ENCODE data around the gene PKMYT1. TPM values are rescaled to one million over a fixed set of nuclear protein-coding genes. Genes with fewer than 3 reads are reported as not detected.

PKMYT1 gene
- total RNA-seq, 1 donor from 2014 or later: 4.6 TPM

- H3K27ac ChIP-seq: no peak overlapping the region
- H3K4me1 Mint-ChIP-seq: peaks cover 18% of the 10 kb centered on the region
Observed at GRCh38 chr16:2985893-2986355, 5.7 kb upstream of the PKMYT1 start.

GRCh38 chr16:2985462-2985861 is 5.2 kb upstream of the PKMYT1 start:
- Histone ChIP-seq H3F3A (ENCODE audit: low read depth) (peaks cover 38% of the 10 kb centered on the region), H3K4me3 (no peak overlapping the region), H3K79me2 (ENCODE audit: low read depth) (no peaks in the 10 kb centered on the region), H3K27ac (no peak overlapping the region), H3K9ac (no peak overlapping the region), H3K27me3 (peaks cover 7% of the 10 kb centered on the region), H3K4me2 (no peak overlapping the region), H4K20me1 (ENCODE audit: low read depth) (no peaks in the 10 kb centered on the region), H3K36me3 (no peaks in the 10 kb centered on the region), H3K4me1 (peaks cover 25% of the 10 kb centered on the region), H2AFZ (replicated peaks) (no peak overlapping the region), H3K9me3 (ENCODE audit: low read depth) (no peaks in the 10 kb centered on the region)
- no peaks in the 10 kb centered on the region for H3K36me3 Mint-ChIP-seq
- DNase-seq (ENCODE audit: low spot score): no peak
- H3K4me1 Mint-ChIP-seq: peaks cover 20% of the 10 kb centered on the region
- no peak overlapping the region for H3K4me3 Mint-ChIP-seq
- H3K27ac Mint-ChIP-seq: no peak overlapping the region
- no peaks in the 10 kb centered on the region for H3K9me3 Mint-ChIP-seq
- peaks cover 6% of the 10 kb centered on the region for H3K27me3 Mint-ChIP-seq (ENCODE audit: insufficient read depth, low read depth)
- no peak for TF ChIP-seq EZH2phosphoT487 (IDR thresholded peaks at IDR 0.05)

More at GRCh38 chr16:2985893-2986355, 5.7 kb upstream of the PKMYT1 start:
- Mint-ChIP-seq H3K27ac (no peak overlapping the region), H3K4me3 (no peak overlapping the region), H3K9me3 (no peaks in the 10 kb centered on the region), H3K27me3 (ENCODE audit: insufficient read depth, low read depth) (peaks cover 6% of the 10 kb centered on the region), H3K36me3 (no peaks in the 10 kb centered on the region)
- H4K20me1 ChIP-seq (ENCODE audit: low read depth): no peaks in the 10 kb centered on the region
- peaks cover 33% of the 10 kb centered on the region for H3F3A ChIP-seq (ENCODE audit: low read depth)
- TF ChIP-seq EZH2 (IDR thresholded peaks at IDR 0.05) (no peak), EZH2phosphoT487 (IDR thresholded peaks at IDR 0.05) (no peak), CTCF (IDR thresholded peaks at IDR 0.05) (no peak)
- no peak overlapping the region for H2AFZ ChIP-seq (replicated peaks)
- peaks cover 22% of the 10 kb centered on the region for H3K4me1 ChIP-seq
- H3K9me3 ChIP-seq (ENCODE audit: low read depth): no peaks in the 10 kb centered on the region
- no peaks in the 10 kb centered on the region for H3K79me2 ChIP-seq (ENCODE audit: low read depth)
- no peak overlapping the region for H3K4me2 ChIP-seq
- no peaks in the 10 kb centered on the region for H3K36me3 ChIP-seq
- no peak overlapping the region for H3K9ac ChIP-seq
- H3K27me3 ChIP-seq: peaks cover 7% of the 10 kb centered on the region
- no peak for DNase-seq (ENCODE audit: low spot score)
- H3K4me3 ChIP-seq: no peak overlapping the region

GRCh38 chr16:2983706-2984136 is 3.5 kb upstream of the PKMYT1 start:
- H3K4me1 Mint-ChIP-seq: peaks cover 20% of the 10 kb centered on the region
- Histone ChIP-seq H3K9ac (no peak overlapping the region), H3K79me2 (ENCODE audit: low read depth) (peaks cover 13% of the 10 kb centered on the region), H3K4me3 (no peak overlapping the region), H3K27me3 (peaks cover 7% of the 10 kb centered on the region), H4K20me1 (ENCODE audit: low read depth) (peaks cover 5% of the 10 kb centered on the region), H3K4me1 (peaks cover 28% of the 10 kb centered on the region), H3K36me3 (no peaks in the 10 kb centered on the region), H3K4me2 (peak overlapping the region; percentile 43), H3K9me3 (ENCODE audit: low read depth) (no peaks in the 10 kb centered on the region), H3F3A (ENCODE audit: low read depth) (peaks cover 38% of the 10 kb centered on the region), H3K27ac (no peak overlapping the region), H2AFZ (replicated peaks) (no peak overlapping the region)
- DNase-seq (ENCODE audit: low spot score): peak; percentile 91
- no peak overlapping the region for H3K4me3 Mint-ChIP-seq
- TF ChIP-seq CTCF (IDR thresholded peaks at IDR 0.05) (peak; percentile 91), EZH2phosphoT487 (IDR thresholded peaks at IDR 0.05) (no peak)
- no peaks in the 10 kb centered on the region for H3K36me3 Mint-ChIP-seq
- peaks cover 6% of the 10 kb centered on the region for H3K27me3 Mint-ChIP-seq (ENCODE audit: insufficient read depth, low read depth)
- H3K9me3 Mint-ChIP-seq: no peaks in the 10 kb centered on the region
- no peak overlapping the region for H3K27ac Mint-ChIP-seq

- Mint-ChIP-seq H3K27me3 (ENCODE audit: insufficient read depth, low read depth) (peaks cover 9% of the 10 kb centered on the region), H3K9me3 (no peaks in the 10 kb centered on the region), H3K4me1 (peaks cover 24% of the 10 kb centered on the region), H3K27ac (no peak overlapping the region), H3K4me3 (peak overlapping the region; percentile 71), H3K36me3 (no peaks in the 10 kb centered on the region)
- peaks cover 16% of the 10 kb centered on the region for H3K79me2 ChIP-seq (ENCODE audit: low read depth)
- H3K4me2 ChIP-seq: no peak overlapping the region
- H3K4me3 ChIP-seq: no peak overlapping the region
- no peak for DNase-seq (ENCODE audit: low spot score)
- no peak overlapping the region for H2AFZ ChIP-seq (replicated peaks)
- H3K27ac ChIP-seq: no peak overlapping the region
- peaks cover 8% of the 10 kb centered on the region for H4K20me1 ChIP-seq (ENCODE audit: low read depth)
- H3K27me3 ChIP-seq: peaks cover 7% of the 10 kb centered on the region
- no peak overlapping the region for H3K9ac ChIP-seq
- H3F3A ChIP-seq (ENCODE audit: low read depth): peaks cover 38% of the 10 kb centered on the region
- H3K9me3 ChIP-seq (ENCODE audit: low read depth): no peaks in the 10 kb centered on the region
- H3K4me1 ChIP-seq: peaks cover 26% of the 10 kb centered on the region
- TF ChIP-seq EZH2phosphoT487 (IDR thresholded peaks at IDR 0.05): no peak
- TF ChIP-seq CTCF (IDR thresholded peaks at IDR 0.05): no peak
- TF ChIP-seq EZH2 (IDR thresholded peaks at IDR 0.05): no peak
- no peaks in the 10 kb centered on the region for H3K36me3 ChIP-seq
Observed at GRCh38 chr16:2982402-2982801, 2.2 kb upstream of the PKMYT1 start.

All from neural progenitor cell (in vitro differentiated cells).